SK-N-MC (cell line): ENCODE results near the gene PLTP.

Experiments used
- EZH2 ChIP-seq: fragments of 200-600 bp; sonication (generic); IDR thresholded peaks from one replicate; pipeline ENCODE4 v1.6.1; 2017; ENCODE audit warnings: antibody characterized with exemption
- FOXP2 ChIP-seq: optimal IDR thresholded peaks from 2 replicates; pipeline ENCODE3; 2011; ENCODE audit warnings: mild to moderate bottlenecking, moderate library complexity; ENCODE audit not compliant: insufficient read depth; ENCODE audit errors: extremely low read length, control extremely low read depth
- POLR2AphosphoS5 ChIP-seq: IDR thresholded peaks from 2 replicates; pipeline ENCODE4 v1.6.1; 2012; ENCODE audit warnings: mild to moderate bottlenecking, low read depth, low read length, borderline replicate concordance

GRCh38 chr20:45850238-45850637 is 61.7 kb downstream of the PLTP start:
- TF ChIP-seq EZH2: no peak
- TF ChIP-seq POLR2AphosphoS5: no peak
- TF ChIP-seq FOXP2: no peak
